ENCODE results near the gene DUS1L.
A peak's percentile ranks its signal among the peaks of the same experiment; 100 is the strongest.

The DUS1L gene

DNA sequence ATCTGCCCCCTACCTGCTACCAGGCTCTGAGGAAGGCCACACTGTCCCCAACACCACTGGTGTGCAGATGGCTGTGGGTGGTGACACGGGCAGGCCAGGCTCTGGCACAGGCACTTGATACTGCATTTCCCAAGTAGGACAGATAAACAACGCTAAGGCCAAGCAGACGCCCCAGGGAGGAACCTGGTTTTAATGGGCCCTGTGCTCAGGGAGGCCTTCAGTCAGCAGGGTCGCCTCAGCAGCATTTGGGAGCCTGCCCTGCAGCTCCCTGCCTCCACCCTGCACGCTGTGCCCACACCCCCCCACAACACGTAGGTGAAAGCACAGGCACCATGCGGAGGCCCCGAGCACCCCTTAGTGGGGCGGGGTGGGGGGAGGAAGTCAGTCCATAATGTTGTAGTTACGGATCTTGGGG lies 35.7 kb upstream of the DUS1L start:
- DNase-seq (ENCODE audit: insufficient read length, low spot score) (no peak), FAIRE-seq (no peak)

DNA sequence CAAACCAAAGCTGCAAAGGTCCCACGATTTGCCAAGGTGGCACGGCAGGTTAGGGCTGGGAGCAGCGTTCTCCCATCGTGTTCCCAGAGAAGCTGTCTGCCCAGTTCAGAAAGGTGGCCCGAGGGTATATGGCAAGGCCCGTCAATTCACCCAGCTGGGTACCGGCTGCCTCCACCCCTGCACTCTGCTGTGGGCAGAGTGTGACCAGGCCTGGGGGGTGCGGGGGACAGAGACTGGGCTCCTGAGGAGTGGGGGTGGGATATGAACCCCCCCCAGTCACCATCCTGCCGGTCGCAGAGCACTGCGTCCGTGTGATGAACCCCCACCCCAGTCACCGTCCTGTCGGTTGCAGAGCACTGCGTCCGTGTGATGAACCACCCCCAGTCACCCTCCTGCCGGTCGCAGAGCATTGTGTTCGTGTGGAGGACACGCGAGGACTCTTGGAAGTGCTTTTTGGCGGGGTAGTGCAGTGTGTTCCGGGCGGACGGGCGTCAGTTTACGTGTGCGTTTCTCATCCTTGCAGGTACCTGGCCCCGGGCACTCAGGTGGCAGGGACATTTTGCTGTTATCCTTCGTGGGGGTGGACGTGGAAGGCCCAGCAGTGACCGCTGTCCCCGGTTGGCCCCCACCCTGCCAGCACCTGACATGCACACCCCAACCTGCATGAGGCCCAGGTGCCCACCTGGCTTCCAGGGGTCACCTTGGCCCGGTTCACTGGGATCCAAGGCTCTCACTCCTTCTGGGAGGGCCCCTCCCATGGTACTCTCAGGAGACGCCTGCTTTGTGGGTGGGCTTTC lies 35.1 kb upstream of the DUS1L start:
- FAIRE-seq = no peak
- no peak for DNase-seq (ENCODE audit: insufficient read length, low spot score)

DNA sequence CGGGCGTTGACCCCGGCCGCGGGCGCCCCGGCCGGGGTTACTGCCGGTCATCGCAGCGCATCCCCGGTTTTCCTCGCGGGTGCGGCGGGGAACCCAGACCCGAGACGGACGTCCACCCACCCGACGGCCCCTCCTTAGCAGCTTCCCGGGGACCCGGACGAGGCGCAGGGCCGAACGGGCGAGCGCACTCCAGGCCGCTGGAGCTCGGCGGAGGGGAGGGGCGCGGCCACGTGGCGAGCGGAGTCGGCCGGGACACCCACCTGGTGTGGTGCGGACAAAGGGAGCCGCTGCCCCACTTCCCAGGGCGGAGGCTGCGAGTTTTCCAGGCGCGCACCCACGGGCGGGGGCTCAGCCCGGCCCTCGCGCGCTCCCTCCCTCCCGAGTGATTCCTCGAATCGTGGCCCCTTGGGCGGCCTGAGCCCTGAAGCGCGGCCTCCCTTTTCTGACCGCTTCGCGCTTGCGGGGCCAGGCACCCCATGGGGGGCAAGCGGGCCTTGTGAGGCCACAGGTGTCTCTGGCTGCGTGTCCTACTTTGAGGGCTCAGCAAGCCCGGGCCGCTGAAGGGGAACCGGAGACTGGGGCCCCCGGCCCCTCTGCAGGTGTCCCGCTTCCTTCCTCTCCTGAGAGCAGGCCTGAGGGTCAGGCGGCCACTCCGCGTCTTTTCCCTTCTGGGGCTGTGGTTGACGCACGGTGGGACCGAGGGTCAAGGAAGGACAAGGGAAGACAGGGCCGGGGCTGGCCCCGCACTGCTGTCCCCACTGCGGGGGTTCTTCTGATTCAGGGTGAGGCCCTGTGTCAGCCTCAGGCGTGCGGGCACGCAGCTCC lies 33.5 kb upstream of the DUS1L start:
- no peak for FAIRE-seq

DNA sequence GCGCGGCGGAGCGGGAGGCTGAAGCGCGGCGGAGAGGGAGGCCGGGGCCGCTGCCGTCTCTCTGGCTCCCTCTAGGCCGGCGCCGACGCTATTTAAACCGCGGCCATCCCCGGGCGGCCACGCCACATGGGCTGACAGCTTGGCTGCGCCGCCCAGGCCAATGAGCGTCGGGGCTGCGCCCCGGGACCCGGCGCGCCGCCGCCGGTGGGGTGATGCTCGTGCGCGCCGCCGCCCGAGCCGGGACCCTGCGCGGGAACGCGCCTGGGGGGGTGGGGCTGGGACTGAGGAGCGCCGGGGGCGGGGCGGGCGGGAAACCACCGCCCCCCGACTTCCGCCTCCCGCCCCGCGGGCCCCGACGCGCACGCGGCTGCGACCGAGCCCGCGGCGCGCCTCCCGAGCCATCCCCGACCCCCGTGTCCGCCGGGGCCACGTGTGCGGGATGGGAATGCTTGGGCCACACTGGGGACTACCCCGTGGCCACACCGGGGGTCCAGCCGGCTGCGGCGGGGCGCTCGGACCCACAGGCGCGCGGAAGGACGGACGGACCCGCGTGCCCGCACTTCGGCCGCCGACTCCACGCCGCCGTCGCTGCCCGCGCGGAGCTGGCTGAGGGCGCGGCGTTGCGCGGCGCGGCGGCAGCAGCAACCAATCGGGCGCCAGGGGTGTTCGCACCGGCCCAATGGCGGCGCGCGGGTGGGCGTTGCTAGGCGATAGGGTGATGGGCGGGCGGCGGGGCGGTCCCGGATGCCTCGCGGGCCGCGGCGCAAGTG lies 32.8 kb upstream of the DUS1L start, which contains the start of gene FASN:
Gene FASN, minus strand, starts transcription at position 68 of the 770 bp plus-strand sequence. CDS start 1,791 bp downstream, outside the sequence.
- FAIRE-seq = peak; percentile 94
- DNase-seq (ENCODE audit: insufficient read length, low spot score) = peak; percentile 100

More for the DNA sequence above, 33.5 kb upstream of the DUS1L start:
- DNase-seq (ENCODE audit: insufficient read length, low spot score) = no peak

DNA sequence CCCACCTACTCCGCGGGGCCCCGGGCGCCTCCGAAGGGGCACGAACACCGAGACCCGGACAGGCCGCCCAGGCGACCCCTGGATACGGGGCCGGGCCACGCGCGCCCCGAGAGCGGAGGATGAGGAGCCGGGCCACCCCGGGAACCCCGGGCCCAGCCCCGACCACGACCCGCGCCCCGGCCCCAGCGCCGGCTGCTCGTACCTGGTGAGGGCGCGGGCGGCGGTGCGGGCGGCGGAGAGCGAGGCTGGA lies 32.2 kb upstream of the DUS1L start:
- FAIRE-seq = no peak
- no peak for DNase-seq (ENCODE audit: insufficient read length, low spot score)

DNA sequence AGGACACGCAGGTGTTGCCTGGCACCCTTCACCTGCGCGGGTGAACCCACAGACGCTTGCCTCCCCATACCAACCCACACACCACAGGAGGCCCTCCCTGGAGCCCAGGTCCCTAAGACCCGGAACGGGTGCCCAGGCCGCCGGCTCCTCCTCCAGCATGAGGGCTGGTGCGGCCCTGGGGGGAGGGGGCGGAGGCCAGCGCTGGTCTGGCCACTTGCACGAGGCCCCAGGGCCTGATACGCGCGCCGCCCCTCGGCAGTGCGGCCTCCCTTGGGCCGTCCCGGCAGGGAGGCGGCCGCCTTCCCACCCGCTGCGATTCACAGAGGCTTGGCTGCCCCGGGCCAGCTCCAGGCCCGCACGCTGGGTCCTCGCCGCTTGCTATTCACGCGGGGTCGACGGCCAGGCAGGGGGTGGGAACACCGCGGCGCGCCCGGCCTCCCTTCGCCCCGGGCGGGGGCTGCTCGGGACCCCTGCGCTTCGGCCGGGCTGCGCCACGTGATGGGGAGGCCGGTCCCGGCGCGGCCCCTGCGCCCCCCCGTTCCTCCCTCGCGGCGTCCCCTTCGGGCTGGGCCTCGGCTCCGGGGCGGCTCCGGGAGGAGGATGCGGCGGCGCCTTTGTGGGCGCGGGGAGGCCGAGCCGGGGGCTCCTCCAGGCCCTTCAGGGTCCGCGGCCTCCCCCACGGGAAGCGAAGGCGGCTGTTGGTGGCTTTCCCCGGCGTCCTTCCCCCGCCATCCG lies 31.7 kb upstream of the DUS1L start:
- DNase-seq (ENCODE audit: insufficient read length, low spot score) = peak; percentile 37
- FAIRE-seq = no peak

DNA sequence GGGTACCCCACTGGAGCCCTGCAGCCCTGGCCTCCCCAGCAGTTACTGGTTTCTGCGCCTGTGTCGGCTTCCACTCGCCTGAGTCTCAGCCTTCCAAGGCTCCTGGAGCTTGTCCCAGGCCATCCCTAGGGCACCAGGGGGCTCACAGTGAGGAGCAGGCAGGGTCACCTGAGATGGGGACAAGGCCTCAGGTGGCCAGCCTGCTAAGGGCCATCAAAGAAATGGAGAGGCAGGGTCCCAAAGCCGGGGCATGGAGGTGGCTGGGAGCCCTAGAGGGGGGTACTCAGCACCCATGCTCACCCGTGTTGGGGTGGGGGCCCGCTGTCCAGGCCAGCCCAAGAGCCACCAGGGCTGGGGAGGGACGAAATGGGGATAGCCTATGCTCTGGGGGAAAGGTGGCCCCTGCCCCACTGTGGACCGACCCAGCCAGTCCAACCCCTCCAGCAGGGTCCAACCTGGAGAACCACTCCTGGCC lies 31.1 kb upstream of the DUS1L start:
- FAIRE-seq (no peak), DNase-seq (ENCODE audit: insufficient read length, low spot score) (no peak)

DNA sequence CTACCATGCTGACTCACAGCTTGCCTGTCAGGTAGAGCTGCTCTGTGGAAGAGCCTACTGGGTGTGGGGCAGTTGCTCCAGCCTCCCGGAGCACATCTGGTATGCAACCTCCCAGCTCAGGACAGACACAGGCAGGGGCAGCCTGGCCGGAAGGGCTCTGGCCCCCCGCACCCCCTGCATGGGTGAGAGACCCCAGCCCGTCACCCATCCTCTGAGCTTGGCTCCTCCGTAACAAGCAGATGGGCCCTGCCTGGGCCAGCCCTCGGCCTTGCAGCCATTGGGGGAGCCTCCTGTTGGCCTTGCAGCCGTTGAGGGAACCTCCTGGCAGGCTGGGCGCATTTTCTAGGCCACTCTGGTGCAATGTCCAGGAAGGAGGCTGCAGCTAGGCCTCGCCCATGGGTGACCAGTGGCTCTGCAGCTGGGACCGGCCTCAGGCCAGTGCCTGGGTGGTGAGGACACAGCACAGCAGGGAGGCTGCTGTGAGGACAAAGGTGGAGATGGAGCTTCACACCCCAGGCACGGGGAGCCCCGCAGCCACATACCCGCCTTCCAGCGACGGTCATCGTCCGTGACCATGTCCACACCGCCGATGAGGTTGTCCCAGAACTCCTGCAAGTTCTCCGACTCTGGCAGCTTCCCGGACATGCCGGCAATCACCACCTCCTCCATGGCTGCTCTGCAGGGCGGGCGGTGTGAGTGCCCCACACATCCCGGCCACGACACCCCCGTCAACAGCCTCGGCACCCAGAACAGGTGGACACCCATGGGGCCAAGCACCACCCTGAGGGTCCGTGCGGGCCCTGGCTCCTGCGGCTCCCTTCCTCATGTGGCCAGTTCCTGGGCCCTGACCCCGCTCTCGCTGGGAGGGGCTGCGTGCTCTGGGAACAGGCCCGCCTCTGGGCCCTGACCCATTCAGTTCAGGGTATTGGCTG lies 30.4 kb upstream of the DUS1L start:
- no peak for DNase-seq (ENCODE audit: insufficient read length, low spot score)
- FAIRE-seq = no peak

DNA sequence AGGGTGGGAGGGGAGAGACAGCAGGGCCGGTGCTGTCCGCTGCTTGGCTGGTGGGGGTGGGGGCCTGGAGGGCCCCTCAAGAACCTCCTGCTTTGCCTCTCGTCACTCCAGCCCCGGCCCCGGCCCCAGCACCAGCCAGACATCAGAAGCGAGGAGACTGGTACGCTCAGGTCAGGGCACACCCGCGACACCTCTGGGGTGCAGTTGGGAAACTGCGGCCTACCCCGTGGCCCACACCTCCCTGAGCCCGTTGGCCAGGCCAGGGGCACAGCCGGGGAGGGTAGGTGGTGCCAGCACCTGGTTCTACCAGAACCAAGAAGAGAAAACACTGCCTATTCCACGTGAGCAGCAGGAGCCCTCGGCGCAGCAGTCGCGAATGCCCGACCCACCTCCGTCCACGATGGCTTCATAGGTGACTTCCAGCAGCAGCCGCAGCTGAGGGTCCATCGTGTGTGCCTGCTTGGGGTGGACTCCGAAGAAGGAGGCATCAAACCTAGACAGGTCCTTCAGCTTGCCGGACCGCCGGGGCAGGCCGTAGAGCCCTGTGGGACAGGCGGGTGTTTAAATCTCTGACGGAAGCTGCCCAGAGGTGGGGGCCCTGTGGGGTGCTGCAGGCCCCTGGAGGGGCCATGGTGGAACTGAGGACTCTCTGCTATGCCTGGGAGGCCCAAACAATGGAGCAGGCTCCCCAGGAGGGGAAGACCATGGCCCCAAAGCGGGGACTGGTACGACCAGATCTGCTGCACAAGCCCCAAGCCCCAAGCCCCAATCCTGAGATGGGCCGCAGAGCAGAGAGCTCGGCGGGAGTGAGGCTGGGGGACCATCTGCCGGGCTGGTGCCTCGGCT lies 29.6 kb upstream of the DUS1L start:
- no peak for FAIRE-seq
- DNase-seq (ENCODE audit: insufficient read length, low spot score) = no peak

DNA sequence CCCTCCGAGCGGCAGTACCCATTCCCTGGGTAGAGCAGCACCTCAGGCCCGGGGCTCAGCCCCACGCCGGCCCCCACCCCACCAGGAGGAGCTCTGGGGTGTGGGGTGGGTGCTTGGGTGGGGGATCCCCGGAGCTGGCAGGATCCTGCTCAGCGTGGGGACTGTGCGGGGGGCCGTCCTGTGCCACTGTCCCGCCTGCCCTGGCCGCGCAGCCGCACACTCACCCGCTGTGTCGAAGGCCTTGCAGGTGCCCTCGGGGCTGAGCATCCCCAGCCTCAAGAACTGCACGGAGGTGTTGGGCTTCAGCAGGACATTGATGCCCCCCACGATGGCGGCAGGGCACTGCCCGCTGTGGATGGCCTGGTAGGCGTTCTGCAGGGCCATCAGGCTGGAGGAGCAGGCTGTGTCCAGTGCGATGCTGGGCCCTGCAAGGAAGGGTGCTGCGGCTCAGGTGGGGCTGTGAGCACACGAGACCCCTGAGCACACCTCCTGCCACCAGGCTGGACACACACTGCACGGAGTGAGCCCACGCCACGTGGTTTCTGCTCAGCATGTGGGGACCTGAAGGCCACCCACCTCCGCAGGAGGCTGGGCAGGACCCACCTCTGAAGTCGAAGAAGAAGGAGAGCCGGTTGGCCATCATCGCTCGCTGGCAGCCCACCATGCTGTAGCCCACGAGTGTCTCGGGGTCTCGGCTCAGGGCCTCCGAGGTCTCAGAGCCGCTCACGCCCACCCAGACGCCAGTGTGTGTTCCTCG lies 27.6 kb upstream of the DUS1L start:
- DNase-seq (ENCODE audit: insufficient read length, low spot score) (no peak), FAIRE-seq (no peak)

DNA sequence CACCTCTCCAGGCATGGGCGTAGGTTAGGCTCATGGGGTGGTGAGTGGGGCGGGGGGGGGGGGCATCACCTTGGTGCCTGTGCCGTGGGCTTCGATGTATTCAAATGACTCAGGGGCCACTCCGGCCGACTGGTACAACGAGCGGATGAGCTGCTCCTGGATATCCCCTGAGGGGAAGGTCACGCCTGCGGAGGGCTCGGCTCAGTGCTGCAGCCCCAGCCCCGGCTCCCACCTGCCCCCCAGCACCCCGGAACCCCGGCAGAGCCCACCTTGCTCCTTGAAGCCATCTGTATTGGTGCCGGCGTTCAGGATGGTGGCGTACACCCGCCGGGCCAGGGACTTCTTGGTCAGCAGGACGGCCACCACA lies 27.0 kb upstream of the DUS1L start:
- no peak for DNase-seq (ENCODE audit: insufficient read length, low spot score)
- FAIRE-seq = no peak

DNA sequence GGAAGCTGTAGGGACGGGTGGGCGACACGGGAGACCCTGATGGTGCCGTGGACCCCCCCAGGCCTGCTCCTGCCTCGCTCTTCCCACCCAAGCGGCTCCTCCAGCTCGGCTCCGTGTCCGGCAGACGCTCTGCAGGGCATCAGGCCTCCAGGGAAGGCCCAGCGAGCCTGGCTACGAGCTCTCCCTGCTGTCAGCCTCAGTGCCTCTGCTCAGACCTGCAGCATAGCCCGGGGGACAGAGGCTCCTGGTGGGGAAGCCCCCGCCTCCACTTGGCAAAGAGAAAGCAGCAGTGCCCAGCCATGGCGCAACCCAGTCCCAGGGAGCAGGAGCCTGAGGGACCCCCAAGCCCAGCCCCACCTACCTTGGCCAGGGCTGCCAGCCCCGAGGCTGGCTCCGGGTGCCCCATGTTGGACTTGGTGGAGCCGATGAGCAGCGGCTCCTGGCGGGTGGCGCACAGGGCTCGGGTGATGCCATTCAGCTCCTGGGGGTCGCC lies 26.5 kb upstream of the DUS1L start:
- no peak for FAIRE-seq
- no peak for DNase-seq (ENCODE audit: insufficient read length, low spot score)

DNA sequence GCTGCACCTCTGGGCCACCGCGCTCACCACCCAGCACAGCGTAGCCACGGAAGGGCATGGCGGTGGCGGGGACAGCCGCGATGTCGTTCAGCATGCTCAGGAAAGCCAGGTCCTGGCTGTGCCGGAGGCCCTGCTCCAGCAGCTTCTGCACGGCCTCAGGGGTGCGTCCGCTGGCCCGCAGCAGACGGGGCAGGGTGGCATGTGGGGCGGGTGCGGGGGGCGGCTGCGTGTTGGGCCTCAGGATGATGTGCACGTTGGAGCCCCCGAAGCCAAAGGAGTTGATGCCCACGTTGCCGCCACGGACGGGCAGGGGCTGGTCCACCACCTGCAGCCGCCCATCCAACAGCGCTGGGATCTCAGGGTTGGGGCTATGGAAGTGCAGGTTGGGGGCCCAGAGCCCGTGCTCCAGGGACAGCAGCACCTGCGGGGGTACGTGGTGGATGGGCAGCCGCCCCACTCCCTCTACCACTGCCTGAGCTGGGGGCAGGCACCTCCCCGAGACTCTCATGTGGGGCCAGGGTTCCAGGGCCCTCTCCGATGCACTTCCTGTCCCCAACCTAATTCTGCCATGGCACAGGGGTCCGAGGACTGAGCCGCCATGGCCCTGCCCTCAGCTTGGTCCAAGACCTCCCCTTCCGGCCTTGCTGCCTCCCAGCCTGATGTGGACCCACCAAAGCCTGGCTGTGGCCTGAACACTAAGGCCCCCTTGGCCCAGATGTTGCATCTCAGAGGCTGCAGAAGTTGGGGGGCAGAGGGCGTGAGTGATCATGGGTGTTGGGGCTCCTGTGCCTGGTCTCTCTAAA lies 25.9 kb upstream of the DUS1L start:
- DNase-seq (ENCODE audit: insufficient read length, low spot score) (no peak), FAIRE-seq (no peak)

DNA sequence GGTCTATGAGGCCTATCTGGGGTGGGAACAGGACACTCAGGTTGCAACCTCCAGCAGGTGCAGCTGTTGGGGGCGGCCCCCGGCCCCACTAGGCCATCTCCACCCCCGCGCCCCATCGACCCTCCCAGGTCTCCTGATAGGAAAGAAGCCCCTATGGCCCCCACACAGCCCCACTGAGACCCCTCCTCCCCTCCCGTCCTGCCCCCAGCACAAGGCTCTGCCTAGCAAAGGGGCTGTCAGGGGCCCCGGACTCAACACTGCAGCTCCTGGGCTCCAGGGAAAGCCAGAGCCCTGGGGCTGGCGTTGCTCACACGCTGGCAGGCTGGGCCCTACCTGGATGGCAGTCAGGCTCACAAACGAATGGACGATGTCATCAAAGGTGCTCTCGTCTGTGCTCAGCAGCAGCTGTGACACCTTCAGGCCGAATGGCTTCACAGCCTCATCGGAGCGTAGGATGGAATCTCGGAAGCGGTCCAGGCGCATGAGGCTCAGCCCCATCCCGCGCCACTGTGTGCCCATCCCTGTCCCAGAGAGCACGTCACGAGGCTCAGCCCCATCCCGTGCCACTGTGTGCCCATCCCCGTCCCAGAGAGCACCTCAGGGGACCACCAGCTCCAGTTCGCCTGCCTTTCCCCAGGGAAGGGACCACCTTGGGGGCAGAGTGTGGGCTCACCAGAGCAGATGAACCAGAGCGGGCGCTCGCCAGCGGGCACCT lies 25.1 kb upstream of the DUS1L start:
- DNase-seq (ENCODE audit: insufficient read length, low spot score) (no peak), FAIRE-seq (no peak)

DNA sequence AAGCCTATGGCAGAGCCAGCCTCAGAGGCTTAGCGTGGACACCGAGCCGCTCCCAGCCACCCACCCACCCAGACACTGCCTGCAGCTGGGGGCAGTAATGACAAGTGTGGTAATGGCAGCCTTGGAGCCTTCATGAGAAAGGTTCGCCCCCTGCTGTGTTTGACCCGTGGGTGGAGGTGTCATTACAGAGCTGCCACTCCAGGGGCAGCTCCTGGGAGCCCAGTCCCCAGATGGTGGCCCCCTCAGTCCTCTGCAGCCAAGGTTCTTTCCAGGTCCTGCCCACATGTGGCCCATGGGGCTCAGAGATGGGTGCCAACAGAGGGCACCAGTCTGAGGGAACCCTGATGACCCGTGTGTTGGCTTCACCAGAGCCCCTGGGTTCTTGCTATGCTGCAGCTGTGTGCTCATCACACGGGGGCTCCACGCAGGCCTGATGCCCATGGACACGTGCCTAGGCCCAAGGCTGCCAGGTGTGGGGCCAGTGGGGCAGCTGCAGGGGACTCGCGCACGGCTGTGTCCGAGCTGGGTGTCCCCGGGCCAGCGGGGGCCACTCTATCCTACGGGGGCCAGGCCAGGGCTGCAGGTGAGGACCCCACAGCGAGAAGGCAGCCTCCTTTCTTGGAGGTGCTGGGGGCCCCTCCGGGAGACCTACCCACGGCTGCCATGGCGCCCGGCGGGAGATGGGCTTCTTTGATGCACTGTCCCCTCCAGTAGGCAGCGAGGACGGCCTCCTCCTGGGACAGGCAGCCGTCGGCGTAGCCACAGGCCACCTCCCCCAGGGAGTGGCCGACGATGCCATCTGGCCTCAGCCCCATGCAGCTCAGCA lies 24.3 kb upstream of the DUS1L start:
- DNase-seq (ENCODE audit: insufficient read length, low spot score) = no peak
- FAIRE-seq = no peak
